BJ (cell line): ENCODE measurements around the gene IQGAP1. TPM values are rescaled to one million over a fixed set of nuclear protein-coding genes. Genes with fewer than 3 reads are reported as not detected.
"Not testable (repeated sequence)": the region's sequence is repeated elsewhere in the genome, so short reads cannot be mapped to it uniquely, and the experiment has no call there.

Experiments used
- CTCF ChIA-PET: fragments of 350-600 bp; formaldehyde crosslinking; extraction: SDS; loops from one replicate; lab custom pipeline; 2021; ENCODE audit warnings: antibody characterized with exemption, inconsistent platforms; lab: Yijun Ruan, JAX
- POLR2A ChIA-PET: fragments of 300-600 bp; sonication (Branson Sonifier 250); formaldehyde crosslinking; extraction: SDS; loops from one replicate; lab custom pipeline; 2021; ENCODE audit warnings: antibody characterized with exemption; lab: Charles Lee
- DNase-seq: peaks from one replicate; pipeline ENCODE4 v3.0.0-alpha.2; 2011; ENCODE audit warnings: low read depth
- H3K27me3 ChIP-seq: 2 replicates; pipeline ENCODE4 v1.6.0; 2011; ENCODE audit warnings: low read length; ENCODE audit not compliant: control insufficient read depth, insufficient read depth
- H3K36me3 ChIP-seq: 2 replicates; pipeline ENCODE4 v1.5.1; 2011; ENCODE audit warnings: low read length; ENCODE audit not compliant: control insufficient read depth, insufficient read depth
- H3K4me3 ChIP-seq: 2 replicates; pipeline ENCODE4 v1.5.1; 2011; ENCODE audit warnings: low read depth, mild to moderate bottlenecking, control low read depth, low read length
- polyA plus RNA-seq: library from polyadenylated mRNA; depleted of rRNA; stranded (reverse); fragments of >200 nt; gene quantifications from 2 replicates; pipeline ENCODE4 v1.2.3, GENCODE V29; 2011
- TF ChIP-seq, protein P1 (sequence below): IDR thresholded peaks from 2 replicates; pipeline ENCODE4 v1.5.1; 2011; ENCODE audit warnings: low read depth, mild to moderate bottlenecking, control low read depth, inconsistent platforms, low read length, moderate library complexity; ENCODE audit not compliant: insufficient read depth

The IQGAP1 gene
- polyA plus RNA-seq, 1 experiment, result 88.7 TPM

DNA sequence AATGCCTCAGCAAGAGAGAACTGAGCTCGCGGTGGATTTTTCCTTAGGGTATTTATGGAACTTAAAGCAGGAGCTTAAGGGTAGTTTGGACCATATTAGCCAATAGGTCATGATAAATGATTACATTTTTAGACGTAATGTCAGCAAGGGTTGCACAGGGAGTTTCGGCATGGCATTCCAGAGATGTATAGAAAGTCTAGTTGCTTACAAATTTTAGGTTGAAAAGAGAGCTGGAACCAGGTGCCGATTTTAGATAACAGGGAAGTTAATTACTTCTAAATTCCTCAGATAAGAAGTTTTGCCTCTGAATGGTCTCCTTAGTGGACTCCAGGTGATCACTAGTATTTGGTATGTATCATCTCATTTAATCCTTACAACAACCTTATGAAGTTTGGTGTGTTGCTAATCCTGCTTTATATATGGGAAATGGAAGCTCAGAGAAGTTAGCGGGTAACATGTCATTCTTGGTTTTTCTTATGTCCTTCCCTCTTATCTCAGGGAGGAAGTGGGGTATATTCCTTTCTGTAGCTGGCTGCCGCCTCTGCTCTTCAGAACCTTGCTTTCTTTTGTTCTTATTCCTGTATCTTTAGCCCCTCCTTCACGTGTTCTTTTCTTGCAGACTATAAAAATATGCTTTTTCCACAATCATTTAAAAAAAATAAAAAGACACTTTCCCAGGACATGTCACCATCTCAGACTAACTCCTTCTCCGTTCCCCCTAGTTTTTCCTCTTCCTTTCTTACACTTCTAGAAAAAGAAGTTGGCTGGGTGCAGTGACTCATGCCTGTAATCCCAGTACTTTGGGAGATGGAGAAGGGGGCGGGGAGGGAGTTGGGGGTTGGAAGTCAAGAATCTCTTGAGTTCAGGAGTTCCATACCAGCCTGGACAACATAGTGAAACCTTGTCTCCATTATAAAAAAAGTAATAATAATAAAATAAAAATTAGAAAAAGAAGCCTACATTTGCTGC lies 25.7 kb downstream of the IQGAP1 start:
- DNase-seq, result no peak
- POLR2A ChIA-PET, result interaction anchor here (0.5 kb wide), 1 partner anchor 24 kb away, joined by 7 read pairs; no protein-coding TSS in a partner anchor
- Histone ChIP-seq H3K4me3 (no peak overlapping the region), H3K36me3 (peaks cover 1% of the 10 kb centered on the region; the same call in 1 of the 2 replicates), H3K27me3 (no peaks in the 10 kb centered on the region)
- CTCF ChIA-PET, result interaction anchor here (1.4 to 2.6 kb wide), 3 partner anchors 8 to 94 kb away, joined by 4 to 8 read pairs (median 7); no protein-coding TSS in a partner anchor
- TF ChIP-seq, protein P1, sequence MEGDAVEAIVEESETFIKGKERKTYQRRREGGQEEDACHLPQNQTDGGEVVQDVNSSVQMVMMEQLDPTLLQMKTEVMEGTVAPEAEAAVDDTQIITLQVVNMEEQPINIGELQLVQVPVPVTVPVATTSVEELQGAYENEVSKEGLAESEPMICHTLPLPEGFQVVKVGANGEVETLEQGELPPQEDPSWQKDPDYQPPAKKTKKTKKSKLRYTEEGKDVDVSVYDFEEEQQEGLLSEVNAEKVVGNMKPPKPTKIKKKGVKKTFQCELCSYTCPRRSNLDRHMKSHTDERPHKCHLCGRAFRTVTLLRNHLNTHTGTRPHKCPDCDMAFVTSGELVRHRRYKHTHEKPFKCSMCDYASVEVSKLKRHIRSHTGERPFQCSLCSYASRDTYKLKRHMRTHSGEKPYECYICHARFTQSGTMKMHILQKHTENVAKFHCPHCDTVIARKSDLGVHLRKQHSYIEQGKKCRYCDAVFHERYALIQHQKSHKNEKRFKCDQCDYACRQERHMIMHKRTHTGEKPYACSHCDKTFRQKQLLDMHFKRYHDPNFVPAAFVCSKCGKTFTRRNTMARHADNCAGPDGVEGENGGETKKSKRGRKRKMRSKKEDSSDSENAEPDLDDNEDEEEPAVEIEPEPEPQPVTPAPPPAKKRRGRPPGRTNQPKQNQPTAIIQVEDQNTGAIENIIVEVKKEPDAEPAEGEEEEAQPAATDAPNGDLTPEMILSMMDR, result no peak

DNA sequence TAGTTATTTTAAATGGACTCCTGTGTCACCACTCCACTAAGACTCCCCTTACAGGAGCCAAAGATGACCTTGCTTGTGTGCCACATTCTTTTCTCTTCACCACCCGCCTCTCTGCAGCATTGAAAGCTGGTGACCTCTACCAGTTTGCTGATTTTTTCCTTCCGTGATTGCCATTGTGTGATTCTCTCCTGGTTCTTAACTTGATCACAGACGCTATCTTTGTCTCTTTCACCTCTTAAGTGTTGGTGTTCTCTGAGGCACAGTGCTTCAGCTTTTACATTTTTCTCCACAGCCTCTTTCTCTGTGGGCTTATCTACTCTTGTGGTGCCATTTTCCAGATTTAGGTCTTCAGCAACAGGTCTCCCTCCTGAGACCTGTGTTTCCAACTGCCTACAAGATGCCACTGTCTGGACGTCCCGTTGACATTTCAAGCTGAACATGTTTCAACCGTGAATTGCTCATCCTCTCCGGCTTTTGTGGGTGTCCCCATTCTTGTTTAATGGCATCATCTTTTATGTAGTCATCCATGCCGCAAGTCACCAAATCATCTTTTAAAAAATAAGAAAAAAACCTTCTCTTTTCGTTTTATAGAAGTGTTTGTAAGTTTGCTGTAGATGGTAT lies 26.5 kb downstream of the IQGAP1 start:
- Histone ChIP-seq H3K4me3 (no peak overlapping the region), H3K27me3 (no peaks in the 10 kb centered on the region), H3K36me3 (no peaks in the 10 kb centered on the region; the same call in 1 of the 2 replicates)
- ChIA-PET POLR2A (no interaction called here), CTCF (interaction anchor here (1.2 to 2.6 kb wide), 3 partner anchors 9 to 95 kb away, joined by 3 to 8 read pairs (median 4); no protein-coding TSS in a partner anchor)
- peak; percentile 74 for DNase-seq
- TF ChIP-seq, protein P1, result no peak

DNA sequence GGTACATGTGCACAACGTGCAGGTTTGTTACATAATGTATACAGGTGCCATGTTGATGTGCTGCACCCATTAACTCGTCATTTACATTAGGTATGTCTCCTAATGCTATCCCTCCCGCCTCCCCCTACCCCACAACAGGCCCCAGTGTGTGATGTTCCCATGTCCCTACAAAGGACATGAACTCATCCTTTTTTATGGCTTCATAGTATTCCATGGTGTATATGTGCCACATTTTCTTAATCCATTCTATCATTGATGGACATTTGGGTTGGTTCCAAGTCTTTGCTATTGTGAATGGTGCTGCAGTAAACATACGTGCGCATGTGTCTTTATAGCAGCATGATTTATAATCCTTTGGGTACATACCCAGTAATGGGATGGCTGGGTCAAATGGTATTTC lies 28.0 kb downstream of the IQGAP1 start:
- H3K36me3 ChIP-seq, H3K27me3 ChIP-seq, POLR2A ChIA-PET, CTCF ChIA-PET, DNase-seq, H3K4me3 ChIP-seq: not testable (repeated sequence)

DNA sequence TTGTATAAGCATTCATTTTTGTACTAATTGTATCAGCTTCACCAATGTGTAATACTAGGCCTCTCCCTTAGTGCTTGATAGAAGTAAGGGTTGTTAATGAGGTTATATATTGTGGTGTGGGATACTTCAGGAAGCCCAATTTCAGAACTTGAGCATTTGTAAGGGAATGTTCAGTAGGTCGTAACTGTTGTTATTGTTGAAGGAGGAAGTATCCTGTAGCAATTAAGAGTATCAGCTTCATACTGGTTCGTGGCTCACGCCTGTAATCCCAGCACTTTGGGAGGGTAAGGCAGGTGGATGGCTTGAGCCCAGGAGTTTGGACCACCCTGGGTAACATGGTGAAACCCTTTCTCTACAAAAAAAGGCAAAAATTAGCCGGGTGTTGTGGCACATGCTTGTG lies 30.6 kb downstream of the IQGAP1 start:
- Histone ChIP-seq H3K4me3 (no peak overlapping the region), H3K27me3 (no peaks in the 10 kb centered on the region), H3K36me3 (no peaks in the 10 kb centered on the region)
- CTCF ChIA-PET, result interaction anchor here (2.4 kb wide), 1 partner anchor 99 kb away, joined by 13 read pairs; no protein-coding TSS in a partner anchor
- no peak for DNase-seq
- POLR2A ChIA-PET, result no interaction called here
- TF ChIP-seq, protein P1, result no peak

DNA sequence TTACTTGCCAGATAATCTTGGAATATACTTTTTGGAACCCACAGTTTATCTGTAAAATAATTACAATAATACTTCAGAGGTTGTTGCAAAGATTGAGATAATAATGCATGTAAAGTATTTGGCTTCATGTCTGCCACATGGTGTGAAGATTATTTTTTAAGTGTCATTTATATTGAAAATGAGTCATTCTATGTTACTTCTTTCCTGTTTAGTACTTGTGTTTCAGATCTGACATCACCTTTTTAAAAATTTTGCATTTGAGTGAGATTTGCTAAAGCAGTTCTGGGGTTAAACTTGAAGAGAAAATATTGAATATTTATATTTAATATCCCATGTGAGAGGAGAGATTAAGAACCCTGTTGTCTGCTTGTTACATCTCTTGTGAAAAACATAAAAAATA lies 31.2 kb downstream of the IQGAP1 start:
- CTCF ChIA-PET, result interaction anchor here (2.4 kb wide), 1 partner anchor 99 kb away, joined by 13 read pairs; no protein-coding TSS in a partner anchor
- POLR2A ChIA-PET, result no interaction called here
- no peaks in the 10 kb centered on the region for H3K27me3 ChIP-seq
- no peaks in the 10 kb centered on the region for H3K36me3 ChIP-seq
- no peak for DNase-seq
- TF ChIP-seq, protein P1, result no peak
- H3K4me3 ChIP-seq, result no peak overlapping the region
